Left renal pelvis (tissue), 4 donors: Measurements from ENCODE around the gene NDOR1. TPM values are rescaled to one million over a fixed set of nuclear protein-coding genes. Genes with fewer than 3 reads are reported as not detected.

Source experiments
- DNase-seq, 4 donors: peaks; one replicate each; pipeline ENCODE4 v3.0.0-alpha.2; 2013; ENCODE audit warnings: low read depth in 4 of 4, low spot score in 3 of 4
- polyA plus RNA-seq, 4 donors: library from polyadenylated mRNA; unstranded; fragments of 120-200 nt; gene quantifications; one replicate each; pipeline ENCODE4 v1.2.1, GENCODE V29; 2013; ENCODE audit not compliant: insufficient read length in 4 of 4

NDOR1 gene
- polyA plus RNA-seq, 4 donors, result 8.8 to 18.8 (median 9.6) TPM

GRCh38 chr9:137195525-137196220 is 9.8 kb upstream of the NDOR1 start:
- DNase-seq, result no peak

GRCh38 chr9:137198051-137198901 is 7.2 kb upstream of the NDOR1 start:
- DNase-seq, result no peak

GRCh38 chr9:137198902-137199283 is 6.6 kb upstream of the NDOR1 start:
- no peak for DNase-seq

DNA sequence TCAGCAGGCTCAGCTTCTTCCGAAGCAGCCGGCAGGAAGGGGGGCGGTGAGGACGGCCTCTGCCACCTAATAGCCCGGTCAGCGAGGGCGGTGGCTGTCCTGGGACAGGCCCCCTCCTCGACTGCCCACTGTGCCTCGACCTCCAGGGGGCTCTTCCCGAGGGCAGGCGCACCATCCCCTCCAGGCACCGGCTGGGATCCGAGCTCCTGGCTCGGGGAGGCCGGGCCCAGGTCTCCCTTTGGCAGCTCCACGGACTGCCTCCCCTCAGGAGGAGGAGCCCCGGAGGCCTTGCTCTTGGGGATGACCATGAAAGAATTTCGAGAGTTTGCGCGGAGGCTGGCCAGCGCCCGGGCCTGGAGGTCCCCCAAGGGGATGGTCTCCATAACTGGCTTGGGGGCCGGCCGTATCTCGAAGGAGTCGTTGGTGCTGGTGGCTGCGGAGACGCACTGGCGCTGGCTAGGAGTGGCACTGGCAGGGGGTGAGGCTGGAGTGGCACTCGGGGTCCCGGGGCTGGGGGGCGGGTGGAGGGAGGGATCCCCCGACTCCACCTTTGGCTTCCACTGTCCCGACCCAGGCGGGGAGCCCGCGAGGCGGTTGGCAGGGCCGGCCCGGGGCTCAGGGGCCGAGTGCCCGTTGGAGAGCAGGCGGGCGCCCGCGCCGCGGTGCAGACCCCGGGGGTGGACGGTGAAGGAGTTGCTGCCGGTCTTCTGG is 5.9 kb upstream of the NDOR1 start:
- DNase-seq, result no peak

DNA sequence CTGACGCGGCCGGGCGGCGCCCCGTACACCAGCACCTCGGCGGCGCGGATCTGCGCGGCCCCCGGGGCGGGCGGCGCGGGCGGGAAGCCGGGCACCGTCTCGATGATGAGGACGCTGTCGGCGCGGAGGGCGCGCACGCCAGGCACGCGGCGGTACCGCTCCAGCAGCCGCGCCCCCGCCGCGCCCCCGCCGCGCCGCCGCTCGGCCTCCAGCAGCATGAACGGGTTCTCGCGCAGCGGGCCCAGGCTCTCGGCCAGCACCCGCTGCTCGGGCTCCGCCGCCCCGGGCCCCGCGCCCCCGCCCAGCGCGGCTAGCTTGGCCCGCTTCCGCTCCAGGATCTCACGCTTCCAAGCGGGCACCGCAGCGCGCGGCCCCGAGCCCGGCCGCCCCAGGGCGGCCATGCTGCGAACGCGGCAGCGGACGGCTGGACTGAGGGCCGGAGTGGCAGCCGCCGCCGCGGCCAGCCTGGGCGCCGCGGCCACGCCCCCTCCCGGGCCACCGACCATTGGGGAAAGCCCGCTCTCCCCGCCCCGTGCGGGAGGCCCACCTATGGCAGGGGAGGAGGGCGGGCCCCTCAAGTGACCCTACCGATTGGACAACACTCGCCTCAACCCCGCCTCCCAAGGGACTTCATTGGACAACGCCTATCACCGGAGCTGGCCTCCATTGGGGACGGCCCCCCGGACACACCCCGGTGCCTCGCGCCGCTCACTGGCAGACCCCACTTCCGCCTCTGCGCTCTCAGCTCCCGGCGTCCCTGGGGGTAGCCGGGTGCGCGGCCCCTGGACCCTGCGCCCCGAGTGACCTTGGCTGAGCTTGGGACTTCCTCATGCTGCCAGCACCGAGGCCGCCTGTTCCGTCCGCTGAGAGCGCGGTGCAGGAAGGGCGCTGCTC is 4.9 kb upstream of the NDOR1 start, which contains the start of gene TPRN:
TSS of gene TPRN (minus strand) at position 431 of the 894 bp plus-strand sequence. CDS start at position 401, 30 bp downstream.
- peak; percentile 95 to 97 (median 96) for DNase-seq

GRCh38 chr9:137201205-137201868 is 4.2 kb upstream of the NDOR1 start:
- DNase-seq, result no peak

- DNase-seq, result no peak
These were observed 2.5 kb upstream of the NDOR1 start for GRCh38 chr9:137202966-137203365.

GRCh38 chr9:137204731-137205125 is 772 bp upstream of the NDOR1 start:
- no peak for DNase-seq

DNA sequence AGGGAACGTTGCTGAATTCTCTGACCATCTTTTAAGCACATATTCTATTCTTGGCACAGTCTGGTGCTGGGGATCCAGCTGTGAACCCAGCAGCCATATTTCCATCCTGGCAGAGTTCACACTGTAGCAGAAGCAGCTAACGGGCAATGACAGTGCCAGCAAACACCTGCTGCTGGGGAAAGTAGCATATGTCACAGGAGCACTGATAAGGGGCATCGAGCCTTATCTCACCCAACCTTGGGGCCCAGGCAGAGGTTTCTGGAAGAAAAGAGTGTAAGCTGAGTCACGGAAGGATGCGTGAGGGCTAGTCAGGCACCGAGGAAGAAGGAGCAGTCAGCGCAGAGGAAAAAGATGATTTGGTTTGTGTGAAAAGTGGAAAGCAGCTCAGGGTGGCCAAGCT is 1.1 kb downstream of the NDOR1 start:
- no peak for DNase-seq

DNA sequence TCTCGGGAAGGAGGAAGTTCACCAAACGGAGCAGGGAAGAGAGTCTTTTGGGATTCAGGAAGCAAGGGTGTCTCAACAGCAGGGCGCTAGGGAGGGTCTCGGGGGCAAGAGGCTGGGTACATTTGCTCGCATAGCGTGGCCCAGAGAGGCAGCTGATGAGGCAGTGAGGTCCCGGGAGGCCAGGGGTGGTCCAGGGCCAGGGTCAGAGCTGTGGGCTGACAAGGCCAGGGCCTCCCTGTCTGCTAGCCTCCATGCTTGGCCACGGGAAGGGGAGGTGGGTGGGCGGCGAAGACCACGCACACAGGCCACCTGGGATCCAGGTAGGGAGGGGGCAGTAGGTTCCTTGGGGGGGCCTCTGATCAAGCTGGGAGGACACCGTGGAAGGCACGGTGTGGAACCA is 6.0 kb downstream of the NDOR1 start:
- no peak for DNase-seq

GRCh38 chr9:137212520-137212919 is 7.0 kb downstream of the NDOR1 start:
- DNase-seq, result no peak

GRCh38 chr9:137213160-137214060 is 7.9 kb downstream of the NDOR1 start:
- no peak for DNase-seq

- no peak for DNase-seq
These were observed 9.1 kb downstream of the NDOR1 start for GRCh38 chr9:137214620-137215019.

DNA sequence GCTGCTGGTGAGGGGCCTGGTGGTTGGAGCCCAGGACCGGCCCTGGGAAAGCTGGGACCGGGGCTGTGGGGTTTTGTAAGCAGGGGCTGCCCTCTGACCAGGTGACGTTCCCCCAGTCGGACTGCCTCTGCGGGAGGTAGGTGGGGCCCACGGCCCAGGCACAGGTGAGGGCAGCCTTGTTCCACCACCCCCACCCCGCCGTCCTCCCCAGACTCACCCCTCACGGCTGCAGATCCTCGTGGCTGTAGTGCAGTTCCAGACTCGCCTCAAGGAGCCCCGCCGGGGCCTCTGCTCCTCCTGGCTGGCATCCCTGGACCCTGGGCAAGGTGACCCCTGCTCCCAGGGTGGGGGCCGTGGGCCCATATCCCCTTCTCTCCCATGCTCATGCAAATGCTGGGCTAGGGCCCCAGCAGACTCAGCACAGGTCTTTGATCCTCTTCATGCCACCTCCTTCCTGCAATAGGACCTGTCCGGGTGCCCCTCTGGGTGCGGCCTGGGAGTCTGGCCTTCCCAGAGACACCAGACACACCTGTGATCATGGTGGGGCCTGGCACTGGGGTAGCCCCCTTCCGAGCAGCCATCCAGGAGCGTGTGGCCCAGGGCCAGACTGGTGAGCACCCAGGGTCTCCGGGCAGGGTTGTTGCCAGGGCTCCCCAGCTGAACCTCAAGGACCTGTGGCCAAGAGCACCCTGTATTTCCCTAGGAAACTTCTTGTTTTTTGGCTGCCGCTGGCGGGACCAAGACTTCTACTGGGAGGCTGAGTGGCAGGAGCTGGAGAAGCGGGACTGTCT is 9.9 kb downstream of the NDOR1 start:
- DNase-seq, result no peak

DNA sequence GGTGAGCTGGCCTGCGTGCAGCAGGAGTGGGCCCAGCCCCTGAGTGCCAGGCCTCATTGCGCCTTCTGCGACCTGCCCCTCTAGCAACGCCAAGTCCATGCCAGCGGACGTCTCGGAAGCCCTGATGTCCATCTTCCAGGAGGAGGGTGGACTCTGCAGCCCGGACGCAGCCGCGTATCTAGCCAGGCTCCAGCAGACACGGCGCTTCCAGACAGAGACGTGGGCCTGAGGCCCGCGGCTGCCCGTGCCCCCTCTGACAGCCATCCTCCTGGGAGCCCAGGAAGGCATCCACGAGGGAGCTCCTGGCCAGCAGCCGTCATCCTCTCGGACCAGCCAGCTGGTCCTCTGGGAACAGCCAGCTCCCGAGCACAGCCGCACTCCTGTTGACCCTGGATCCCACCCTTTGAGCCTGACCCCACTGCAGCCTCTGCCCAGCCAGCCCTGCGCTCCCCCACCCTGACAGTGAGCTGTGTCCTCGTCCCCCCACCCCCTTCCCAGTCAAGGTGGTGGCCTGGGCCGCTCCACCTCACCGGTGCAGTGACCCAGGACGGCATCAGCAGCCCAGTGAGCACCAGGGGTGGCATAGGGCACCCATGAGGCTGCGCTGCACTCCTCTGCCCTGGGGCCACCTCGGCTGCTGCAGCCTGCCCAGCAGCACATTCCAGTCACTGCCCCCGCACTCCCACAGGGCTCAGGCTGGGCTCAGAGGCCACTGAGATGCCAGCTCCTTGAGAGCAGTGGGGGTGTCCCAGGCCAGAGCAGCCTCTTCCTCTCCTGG is 10.9 kb downstream of the NDOR1 start:
- no peak for DNase-seq

- no peak for DNase-seq
These were observed 12.0 kb downstream of the NDOR1 start for GRCh38 chr9:137217276-137218211.
